Stimulated activated CD8-positive, alpha-beta memory T cell treated with anti-CD3 and anti-CD28 coated beads, Interleukin-2, amount 100 ng/mL, for 48 hours (primary cell): ENCODE measurements around the gene TANC1.

Experiments
- DNase-seq, 2 donors: peaks; one replicate each; pipeline ENCODE4 v3.0.0-alpha.2; 2020; ENCODE audit warnings: low read depth in 2 of 2

The TANC1 gene

GRCh38 chr2:159063677-159064076, 95.2 kb downstream of the TANC1 start:
- no peak for DNase-seq

DNA sequence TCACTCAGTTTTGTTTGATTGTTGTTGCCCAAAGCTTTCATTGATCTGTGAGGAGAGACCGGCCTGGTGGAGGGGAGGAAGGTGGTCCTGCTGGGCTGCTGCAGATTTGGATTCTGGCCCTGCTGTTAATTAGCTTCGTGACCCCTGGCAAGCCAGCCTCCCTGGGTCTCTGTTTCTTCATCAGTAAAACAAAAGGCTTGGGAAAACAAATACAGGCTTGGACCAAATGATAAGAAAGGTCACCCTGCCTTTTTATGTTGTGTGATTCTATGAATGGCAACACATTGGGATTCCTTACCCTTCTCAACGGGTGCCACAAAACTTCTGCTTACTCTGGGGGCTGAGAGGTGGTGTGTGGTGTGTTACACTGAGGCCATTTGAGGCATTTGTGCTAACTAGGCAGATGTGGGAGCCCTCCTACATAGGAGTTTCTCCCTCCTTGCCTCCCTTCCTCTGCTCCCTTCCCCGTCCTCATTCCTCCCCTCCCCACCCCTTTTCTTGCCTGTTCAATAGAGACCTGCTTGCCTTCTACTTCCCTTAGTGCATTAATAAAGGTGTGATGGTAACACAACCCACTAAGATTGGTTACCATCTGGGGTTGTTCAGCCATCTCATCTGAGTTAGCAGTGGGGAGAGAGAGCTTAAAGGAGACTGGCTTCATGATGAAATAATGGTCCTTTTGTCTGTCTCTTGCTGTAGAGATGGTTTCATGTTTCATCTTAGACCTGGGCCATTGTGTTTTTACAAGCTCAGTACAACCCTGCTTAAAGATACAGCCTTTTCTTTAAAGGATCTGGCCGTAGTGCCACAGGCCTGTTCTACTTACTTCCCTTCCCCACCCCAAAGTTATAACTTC, 96.2 kb downstream of the TANC1 start:
- no peak for DNase-seq

GRCh38 chr2:159065313-159065712, 96.9 kb downstream of the TANC1 start:
- DNase-seq: no peak

GRCh38 chr2:159065891-159066290, 97.5 kb downstream of the TANC1 start:
- no peak for DNase-seq

- DNase-seq: no peak
Observed at GRCh38 chr2:159066541-159067156, 98.2 kb downstream of the TANC1 start.

- no peak for DNase-seq
Observed at GRCh38 chr2:159067971-159068370, 99.5 kb downstream of the TANC1 start.

DNA sequence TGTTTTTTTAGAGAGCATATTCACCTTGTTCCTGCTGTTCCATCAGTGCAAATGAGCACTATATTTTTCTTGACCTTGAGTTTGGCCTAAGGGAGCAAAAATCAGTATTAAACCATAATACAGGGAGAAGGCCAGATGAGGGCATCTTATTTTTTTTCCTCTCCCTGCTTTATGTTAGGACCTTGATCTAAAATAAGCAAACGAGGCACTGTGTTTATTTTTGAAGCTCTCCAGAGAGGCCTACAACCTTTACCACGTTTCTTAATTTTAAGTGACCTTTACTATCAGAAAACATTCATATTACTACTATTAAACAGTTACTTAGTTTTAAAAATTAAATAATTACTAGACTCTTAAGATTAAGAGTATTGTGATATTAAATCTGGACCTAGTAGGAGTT, 100.8 kb downstream of the TANC1 start:
- no peak for DNase-seq

- no peak for DNase-seq
Observed at GRCh38 chr2:159070235-159070634, 101.8 kb downstream of the TANC1 start.

- no peak for DNase-seq
Observed at GRCh38 chr2:159071190-159071915, 102.9 kb downstream of the TANC1 start.

- no peak for DNase-seq
Observed at GRCh38 chr2:159072795-159073194, 104.4 kb downstream of the TANC1 start.

DNA sequence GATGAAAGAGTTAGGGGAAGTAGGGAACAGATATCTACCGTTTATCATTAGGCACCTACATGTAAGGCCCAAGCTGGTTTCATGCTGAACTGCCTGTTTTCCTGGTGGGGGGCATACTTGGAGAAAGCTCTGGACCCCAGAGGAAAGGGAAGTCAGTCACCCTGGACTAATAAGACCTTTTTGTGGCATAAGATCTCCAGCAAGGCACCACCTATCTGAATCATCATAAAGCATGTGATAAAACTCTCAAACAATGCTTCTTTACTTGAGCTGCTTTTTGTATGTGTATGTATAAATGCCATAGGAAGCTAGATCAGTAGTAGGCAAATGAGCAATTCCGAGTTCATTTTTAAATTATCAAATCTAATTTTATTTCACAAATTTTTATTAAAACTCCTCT, 104.8 kb downstream of the TANC1 start:
- no peak for DNase-seq

DNA sequence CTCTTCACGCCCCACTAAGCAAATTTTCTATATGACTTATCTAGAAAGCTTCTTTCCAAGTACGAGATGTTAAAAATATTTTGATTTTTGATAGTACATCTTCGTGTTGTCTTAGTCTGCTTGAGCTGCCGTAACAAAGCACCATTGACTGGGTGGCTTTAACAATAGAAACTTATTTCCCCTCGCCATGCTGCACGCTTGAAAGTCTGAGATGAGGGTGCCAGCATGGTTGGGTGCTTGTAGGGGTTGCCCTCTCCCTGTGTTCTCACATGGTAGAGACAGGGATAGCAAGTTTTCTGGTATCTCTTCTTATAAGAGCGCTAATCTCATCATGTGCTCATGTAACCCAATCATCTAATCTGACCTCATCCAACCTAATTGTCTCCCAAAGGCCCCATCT, 106.2 kb downstream of the TANC1 start:
- no peak for DNase-seq

- DNase-seq: no peak
Observed at GRCh38 chr2:159075727-159076126, 107.3 kb downstream of the TANC1 start.

- DNase-seq: no peak
Observed at GRCh38 chr2:159076241-159076640, 107.8 kb downstream of the TANC1 start.

DNA sequence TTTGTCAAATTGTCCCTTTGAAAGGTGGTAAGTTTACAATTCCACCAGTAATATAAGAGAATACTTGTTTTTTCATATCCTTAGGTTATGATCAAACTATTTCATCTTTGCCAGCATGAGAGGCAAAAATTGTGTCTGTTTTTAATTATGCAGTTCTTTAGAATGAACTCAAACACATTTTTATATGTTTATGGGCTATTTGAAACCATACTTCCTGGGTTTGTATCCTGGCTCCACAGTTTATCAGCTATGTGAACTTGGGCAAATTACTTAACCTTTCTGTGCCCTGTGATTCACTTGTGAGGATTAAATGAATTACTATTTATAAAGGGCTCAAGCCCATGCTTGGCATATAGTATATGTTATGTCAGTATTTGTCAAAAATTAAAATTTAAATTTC, 109.4 kb downstream of the TANC1 start:
- no peak for DNase-seq

DNA sequence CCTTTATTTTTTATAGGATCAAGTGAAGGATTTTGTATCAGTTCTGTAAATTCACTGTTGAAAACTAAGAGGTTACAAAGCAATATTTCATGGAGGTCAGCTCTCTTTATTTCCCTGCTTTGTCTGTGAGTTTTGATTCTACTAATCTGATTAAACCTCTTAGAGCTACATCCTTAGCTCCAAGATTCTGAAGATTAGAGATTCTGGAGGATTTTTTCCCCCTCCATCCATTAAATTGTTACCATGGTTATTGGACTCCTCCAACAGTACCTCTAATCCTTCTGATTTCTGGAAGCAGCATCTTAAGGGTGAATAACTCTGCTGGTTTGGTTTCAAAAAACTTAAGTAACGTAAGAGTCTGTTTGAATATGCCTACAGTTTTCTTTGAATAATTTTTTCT, 110.0 kb downstream of the TANC1 start:
- no peak for DNase-seq

GRCh38 chr2:159080641-159081040, 112.2 kb downstream of the TANC1 start:
- no peak for DNase-seq

DNA sequence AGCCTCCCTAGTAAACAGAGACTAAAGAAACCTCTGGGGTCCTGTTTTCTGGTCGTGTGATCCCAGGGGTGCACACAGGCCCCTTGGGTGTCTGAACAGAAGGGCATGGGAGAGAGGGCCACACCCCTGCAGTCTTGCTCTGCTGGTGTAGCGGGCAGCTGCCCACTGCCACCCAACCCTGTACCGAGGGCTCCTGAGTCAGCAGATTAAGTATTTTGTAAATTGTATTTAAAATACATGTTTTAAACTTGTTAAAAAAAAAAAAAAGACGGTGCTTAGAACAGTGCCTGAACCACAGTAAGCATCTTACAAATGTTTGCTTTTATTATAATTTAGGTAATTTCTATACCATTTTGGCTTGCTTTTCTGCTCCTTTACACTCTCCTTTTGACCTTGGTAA, 113.7 kb downstream of the TANC1 start:
- DNase-seq: no peak

- DNase-seq: no peak
Observed at GRCh38 chr2:159084384-159085370, 116.2 kb downstream of the TANC1 start.

DNA sequence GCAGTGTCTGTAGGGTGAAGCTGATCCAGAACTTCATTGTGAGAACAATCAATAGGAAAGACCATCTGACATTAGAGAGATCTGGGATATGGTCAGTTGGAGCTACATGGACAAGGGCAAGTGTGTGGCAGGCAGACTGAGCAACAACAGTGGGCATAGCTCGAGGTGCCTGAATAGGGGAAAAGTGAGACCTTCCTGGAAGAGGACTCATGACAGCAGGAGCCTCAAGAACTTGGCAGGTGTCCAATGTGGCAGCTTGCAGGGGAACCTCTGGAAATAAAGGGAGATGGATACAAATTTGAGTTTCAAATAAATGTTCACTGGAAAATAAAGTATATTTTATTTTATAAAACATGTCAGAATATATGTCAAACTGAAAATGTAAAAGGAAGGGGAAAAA, 117.9 kb downstream of the TANC1 start:
- no peak for DNase-seq

- no peak for DNase-seq
Observed at GRCh38 chr2:159086826-159087225, 118.4 kb downstream of the TANC1 start.

- no peak for DNase-seq
Observed at GRCh38 chr2:159088906-159089305, 120.5 kb downstream of the TANC1 start.
